Measurements from ENCODE around the gene XAB2.

DNA sequence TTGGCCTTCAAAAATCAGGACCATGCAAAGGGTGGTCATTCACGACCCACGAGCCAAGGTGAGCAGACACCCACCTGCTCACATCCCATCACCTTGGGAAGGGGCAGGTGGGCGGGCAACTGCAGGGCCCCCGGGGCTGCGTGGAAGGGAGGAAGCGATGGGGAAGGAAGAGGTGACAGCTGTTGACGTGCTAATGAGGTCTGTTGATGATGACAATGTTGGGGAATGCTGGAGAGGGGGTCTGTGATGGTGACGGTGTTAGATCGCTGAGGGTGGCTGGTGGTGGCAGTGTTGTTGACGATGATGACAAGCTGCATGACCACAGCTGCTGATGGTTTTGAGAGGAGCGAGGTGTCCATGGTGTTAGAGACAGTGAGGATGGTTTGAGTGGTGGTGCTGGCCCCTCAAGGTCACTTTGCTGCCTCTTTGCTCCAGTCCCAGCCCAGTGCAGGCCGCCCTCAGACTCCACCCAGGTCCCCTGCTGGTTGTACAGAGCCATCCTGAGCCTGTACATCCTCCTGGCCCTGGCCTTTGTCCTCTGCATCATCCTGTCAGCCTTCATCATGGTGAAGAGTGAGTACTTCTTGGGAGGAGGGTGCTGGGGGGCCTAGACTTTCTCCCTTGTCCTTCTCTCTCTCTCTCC, 48.4 kb upstream of the XAB2 start:
- no peak for TF ChIP-seq POLR2AphosphoS5 (IDR thresholded peaks at IDR 0.05)
- TF ChIP-seq, protein P1, sequence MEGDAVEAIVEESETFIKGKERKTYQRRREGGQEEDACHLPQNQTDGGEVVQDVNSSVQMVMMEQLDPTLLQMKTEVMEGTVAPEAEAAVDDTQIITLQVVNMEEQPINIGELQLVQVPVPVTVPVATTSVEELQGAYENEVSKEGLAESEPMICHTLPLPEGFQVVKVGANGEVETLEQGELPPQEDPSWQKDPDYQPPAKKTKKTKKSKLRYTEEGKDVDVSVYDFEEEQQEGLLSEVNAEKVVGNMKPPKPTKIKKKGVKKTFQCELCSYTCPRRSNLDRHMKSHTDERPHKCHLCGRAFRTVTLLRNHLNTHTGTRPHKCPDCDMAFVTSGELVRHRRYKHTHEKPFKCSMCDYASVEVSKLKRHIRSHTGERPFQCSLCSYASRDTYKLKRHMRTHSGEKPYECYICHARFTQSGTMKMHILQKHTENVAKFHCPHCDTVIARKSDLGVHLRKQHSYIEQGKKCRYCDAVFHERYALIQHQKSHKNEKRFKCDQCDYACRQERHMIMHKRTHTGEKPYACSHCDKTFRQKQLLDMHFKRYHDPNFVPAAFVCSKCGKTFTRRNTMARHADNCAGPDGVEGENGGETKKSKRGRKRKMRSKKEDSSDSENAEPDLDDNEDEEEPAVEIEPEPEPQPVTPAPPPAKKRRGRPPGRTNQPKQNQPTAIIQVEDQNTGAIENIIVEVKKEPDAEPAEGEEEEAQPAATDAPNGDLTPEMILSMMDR (IDR thresholded peaks at IDR 0.05), result no peak

Data from transverse colon (tissue), 4 donors.